ENCODE data around the gene EXOC4.
"Not testable (repeated sequence)": the region's sequence is repeated elsewhere in the genome, so short reads cannot be mapped to it uniquely, and the experiment has no call there.

EXOC4 gene

DNA sequence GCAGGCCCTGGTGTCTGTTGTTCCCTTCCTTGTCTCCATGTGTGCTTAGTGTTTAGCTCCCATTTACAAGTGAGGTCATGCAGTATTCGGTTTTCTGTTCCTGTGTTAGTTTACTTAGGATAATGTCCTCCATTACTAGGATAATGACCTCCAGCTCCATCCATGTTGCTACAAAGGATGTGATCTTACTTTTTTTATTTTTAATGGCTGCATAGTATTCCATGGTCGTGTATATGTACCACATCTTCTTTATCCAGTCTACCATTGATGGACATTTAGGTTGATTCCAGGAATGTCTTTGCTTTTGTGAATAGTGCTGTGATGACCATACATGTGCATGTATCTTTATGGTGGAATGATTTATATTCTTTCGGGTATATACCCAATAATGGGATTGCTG is 333.4 kb downstream of the EXOC4 start:
- DNase-seq, result no peak

DNA sequence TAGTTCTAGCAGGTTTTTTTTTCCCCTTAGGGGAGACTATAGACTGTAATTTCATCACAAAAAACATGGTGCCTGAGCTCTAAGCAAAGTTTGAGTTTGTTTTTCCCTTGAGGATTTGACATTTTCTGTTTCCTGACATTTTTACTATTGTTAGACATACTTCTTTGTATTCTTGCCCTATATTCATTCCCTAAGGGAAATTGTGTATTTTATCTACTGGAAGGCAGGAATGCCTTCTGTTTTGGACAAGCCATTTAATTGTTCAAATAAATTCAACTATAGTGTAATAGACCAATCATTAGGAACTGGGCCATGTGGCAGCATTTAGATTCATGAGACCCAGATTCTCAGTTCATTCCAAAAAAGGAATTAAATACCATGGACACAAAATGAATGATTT is 335.0 kb downstream of the EXOC4 start:
- DNase-seq, result no peak

DNA sequence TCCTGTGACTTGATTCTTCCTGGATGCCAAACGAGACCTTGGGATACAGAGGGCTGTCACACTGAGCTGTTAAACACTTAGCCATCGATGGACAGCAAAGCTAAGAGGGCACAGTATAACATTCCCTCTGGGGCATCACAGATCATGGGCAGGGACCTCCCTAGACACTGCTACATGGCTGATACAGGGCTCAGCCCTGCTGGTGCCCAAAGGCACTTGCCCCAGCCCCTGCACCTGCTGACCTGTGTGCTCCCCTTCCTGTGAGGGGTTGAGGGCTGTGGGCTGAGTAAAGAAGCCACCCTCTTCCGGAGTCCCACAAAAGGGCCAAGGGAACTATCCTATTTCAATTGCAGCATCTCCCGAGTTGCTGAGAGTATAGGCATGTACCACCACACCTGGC is 337.9 kb downstream of the EXOC4 start:
- no peak for DNase-seq

DNA sequence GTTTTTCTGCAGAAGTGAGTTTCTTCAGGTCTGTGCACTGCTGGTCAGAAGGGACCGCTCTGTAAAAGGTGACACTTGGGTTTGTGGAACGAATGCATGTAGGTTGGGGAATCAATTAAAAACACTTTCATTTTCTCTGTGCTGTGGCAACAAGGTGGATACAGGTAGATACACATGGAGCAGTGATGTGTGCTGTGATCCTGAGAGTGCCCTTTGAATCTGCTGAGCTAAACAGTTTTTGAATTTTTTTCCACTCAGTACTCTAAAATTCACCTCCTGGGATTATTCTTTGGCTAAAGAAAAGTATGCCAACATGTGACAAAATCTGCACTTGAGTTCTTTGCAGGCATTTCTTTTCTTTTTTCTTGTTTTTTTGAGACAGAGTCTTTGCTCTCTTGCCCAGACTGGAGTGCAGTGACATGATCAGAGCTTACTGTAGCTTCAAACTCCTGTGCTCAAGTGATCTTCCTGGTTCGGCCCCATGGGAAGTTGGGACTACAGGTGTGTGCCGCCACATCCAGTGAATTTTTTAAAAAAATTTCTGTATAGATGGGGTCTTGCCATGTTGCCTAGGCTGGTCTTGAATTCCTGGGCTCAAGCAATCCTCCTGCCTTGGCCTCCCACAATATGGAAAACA is 338.9 kb downstream of the EXOC4 start:
- DNase-seq, result no peak

DNA sequence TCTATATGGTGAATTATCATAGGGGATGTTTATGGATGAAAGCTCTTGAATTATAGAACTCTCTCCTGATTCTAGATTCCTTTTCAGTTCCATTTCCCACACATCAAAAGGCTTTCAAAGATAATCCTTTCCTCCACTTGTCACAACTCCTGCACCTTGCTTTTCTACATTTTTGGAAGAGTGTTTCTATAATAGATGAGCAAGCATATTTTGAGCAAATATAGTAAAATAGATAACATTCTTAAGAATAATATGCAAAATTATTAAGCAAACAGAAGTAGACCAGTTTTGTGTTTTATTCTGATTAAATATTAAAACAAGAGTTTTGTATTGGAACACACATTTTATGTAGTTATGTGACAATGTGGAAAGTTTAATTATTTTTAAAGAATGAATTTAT is 340.7 kb downstream of the EXOC4 start:
- no peak for DNase-seq

DNA sequence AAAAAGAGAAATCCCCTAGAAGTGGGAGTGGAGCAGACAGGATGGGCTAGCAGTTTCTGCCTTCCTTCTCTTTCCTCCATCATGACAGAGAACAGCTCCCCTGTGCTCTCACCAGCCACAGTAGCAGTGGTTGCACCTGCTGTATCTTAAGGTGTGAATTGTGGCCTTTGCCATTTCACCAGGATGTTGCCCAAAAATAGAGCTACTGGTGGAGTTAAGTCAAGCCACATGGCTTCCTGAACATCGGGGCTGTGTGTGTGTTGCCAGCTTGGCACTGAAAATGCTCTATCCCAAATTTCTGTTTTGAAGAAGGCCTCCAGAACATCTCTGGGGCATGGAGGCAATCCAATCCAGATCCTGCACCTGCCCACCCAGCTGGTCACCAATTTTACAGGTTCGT is 348.7 kb downstream of the EXOC4 start:
- DNase-seq, result no peak

DNA sequence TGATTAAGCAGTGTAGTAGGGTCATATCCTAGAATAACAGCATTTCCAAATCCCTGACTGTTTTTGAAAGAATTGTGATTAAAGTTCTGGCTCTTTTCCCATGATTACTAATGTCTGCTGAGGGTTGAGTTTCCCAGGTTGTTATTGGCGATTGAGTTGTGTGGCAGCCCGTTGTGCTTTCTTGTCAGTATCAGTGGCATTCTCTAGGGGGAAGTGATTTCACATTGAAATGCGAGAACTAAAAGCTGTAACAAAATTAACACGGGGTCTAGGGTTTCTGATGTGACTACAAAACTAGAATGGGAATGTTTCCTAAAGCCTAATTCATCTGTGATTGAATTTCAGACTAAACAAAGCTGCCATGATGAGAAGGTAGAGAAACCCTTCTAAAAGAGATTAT is 349.4 kb downstream of the EXOC4 start:
- no peak for DNase-seq

DNA sequence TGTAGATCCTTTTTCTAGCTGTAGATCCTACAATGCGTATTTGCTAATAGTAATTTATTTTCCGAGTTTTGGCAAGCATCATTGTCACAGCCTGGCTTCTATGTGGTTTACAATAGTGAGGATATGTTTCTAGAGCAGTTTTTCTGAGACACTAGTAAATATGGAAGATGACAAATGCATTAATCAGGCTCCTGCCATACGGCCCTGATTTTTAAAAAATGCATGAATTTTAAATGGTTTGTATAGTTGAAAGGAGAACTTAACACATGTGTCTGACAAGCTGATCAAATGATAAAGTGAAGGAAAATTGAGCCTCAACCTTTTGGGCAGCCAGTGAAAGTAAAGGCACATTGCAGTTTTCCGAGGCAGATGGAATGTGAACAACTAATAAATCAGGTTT is 354.1 kb downstream of the EXOC4 start:
- no peak for DNase-seq

DNA sequence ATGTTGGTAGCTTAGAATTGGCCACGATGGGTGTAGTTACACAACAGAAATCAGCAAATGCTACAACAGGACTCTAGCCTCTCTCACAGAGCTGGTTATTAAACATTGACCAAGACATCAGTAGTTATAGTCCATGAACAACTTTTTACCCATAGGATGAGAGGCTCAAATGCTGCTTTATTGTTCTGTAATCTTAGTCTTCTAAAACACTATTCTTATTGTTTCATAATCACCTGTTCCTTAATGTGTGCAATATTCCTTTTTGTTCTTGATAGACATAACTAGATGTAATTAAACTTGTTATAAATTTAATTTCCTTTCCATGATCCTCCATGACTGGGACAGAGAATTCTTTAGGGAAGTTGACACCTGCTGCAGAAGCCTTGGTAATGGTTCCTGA is 356.9 kb downstream of the EXOC4 start:
- no peak for DNase-seq

DNA sequence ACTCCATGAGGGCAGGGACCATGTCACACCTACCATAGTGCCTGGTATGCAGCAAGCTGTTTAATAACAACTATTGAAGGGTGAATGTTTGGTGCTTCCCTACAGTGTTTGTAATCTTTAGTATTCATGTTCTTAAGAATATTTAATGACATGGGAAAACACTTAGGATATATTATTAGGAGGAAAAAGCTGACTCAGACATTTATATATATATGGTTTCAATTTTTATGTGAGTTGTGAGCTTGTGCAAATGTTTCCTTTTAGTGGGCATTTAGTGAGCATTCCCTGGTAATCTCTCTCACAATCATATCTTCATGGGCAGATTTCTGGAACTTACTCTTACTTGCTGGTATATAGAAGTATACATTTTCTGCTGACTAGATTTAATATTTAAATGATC is 359.1 kb downstream of the EXOC4 start:
- no peak for DNase-seq

DNA sequence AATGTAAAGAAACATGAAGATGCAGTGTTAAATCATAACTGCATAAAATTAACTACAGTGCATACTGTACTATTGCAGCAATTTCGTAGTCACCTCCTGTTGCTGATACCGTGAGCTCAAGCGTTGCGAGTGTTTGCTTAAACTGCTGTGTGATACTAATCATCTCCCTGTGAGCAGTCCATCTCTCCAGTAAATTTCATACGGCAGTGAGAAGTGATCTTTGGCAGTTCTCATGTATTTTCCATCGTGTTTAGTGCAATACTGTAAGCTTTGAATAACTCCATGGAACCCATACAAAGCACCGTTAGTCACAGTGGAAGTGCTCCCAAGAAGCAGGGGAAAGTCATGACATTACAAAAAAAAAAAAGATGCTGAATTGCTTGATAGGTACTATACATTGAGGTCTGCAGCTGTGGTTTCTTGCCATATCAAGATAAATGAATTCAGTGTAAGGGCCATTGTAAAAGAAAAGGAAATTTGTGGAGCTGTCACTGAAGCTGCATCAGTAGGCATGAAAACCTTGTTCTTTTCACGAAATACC is 360.4 kb downstream of the EXOC4 start:
- DNase-seq, result no peak

DNA sequence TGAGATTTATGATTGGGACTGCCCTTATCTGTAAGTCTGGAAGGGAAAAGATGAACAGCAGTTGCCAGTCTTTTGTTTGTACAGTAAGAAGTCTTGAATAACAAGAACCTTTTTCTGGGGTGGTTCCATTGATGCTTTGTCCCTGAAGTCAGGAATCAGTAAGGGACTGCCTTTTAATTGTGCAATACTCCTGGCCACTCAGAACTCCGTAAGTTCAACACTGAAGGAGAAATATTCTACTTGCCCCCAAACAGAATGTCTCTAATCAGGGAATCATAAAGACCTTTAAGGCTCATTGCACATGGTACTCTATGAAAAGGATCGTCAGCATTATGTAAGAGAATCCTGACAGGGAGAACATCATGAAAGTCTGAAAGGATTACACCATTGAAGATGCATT is 361.4 kb downstream of the EXOC4 start:
- no peak for DNase-seq

DNA sequence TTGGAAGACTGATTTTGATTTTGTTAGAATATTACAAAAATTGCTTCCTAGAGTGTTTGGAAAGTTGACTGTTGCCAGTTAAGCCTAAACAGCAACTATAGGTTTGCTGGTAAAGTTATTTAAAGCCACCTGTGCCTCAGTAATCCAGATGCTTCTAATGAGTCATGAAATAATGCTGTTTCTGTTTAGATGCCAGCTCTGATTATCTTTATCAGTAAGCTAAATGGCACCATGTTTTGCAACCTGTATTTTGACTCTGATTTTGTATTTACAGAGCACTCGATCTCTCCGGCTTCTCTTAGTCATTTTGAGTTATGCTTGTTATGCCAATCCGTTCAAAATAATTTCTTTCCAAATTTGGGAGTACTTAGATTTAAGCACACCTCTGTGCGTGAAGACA is 366.1 kb downstream of the EXOC4 start:
- DNase-seq, result no peak

DNA sequence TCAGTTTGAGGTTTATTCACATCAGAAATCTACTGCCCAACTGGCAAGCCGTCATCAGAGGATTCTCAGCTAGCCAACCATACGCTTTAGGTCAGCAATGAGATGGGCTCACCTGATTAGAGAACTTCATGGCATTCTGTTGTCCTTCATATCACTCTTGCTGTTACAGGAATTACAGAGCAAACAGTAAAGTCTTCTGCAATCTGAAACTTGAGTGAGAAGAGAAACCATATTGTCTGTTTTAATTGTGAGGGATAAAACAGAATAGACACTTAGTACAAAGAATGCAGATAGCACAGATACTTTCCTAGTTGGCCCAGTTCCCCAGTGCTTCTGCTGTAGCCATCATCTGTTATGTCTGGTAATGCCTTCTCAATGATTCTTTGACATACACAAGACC is 366.6 kb downstream of the EXOC4 start:
- DNase-seq, result no peak

DNA sequence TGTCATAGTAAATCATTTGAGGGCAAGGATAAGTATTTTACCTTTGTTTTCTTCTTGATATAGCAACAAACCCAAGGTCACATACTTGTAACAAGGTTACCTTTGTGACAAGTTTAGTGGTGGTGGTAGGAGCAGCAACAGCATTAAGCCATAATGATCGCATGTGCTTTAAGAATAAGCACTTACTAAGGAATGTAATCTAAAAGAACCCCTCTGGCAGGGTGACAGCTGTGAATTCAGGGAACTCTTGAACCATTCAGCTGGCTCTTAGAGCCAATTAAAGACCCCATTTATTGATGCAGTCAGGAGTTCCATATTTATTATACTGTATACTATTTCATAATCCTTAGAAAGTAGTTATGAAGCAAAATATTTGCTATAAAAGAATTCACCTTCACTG is 370.8 kb downstream of the EXOC4 start:
- DNase-seq, result no peak

DNA sequence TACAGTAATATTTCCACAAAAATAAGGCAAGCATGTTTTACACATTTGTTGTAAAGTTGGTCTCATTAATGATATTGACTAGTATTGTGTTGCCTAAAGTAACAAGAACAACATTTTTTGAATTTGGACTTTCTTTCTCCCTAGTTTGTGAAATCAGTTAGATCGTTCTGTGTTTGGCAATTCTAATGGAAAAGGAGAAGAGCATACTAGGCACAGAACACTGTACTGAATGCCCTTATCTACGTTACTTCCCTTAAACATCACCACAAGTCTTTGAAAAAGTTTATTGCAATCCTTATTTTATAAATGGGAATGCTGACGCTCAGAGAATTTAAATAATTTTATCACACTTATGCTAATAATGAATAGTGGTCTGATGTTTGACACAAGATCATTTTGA is 372.2 kb downstream of the EXOC4 start:
- no peak for DNase-seq

DNA sequence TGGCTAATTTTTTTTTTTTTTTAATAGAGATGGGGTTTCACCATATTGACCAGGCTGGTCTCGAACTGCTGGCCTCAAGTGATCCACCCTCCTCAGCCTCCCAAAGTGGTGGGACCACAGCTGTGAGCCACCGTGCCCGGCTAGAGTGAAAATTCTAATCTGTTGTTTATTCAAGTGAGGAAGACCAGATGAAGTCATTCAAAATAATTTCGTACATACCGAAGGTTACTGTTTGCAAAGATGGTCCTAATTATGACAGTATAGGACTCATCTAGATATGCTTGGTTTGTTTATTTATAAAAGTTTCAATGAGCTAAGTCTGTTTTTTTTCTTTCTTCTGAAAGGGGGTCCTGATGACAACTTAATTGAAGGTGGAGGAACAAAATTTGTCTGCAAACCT is 376.8 kb downstream of the EXOC4 start:
- DNase-seq, result no peak

DNA sequence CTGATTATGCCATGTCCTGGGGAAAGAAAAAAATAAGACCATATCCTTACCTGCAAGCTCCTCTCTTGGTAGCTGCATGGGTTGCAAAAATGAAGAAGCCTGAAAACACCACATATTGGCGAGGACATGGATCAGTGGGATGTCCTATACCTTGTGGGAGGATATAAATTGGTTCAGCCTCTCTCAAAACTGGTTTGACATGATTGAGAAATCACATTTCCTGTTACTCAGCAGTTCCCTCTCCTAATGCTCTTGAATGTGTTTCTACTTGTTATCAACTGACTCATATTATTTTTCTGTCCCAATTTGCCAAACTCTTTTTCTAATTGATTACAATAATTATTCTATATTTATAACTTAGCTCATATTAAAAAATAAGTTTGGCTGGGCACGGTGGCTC is 380.2 kb downstream of the EXOC4 start:
- no peak for DNase-seq

DNA sequence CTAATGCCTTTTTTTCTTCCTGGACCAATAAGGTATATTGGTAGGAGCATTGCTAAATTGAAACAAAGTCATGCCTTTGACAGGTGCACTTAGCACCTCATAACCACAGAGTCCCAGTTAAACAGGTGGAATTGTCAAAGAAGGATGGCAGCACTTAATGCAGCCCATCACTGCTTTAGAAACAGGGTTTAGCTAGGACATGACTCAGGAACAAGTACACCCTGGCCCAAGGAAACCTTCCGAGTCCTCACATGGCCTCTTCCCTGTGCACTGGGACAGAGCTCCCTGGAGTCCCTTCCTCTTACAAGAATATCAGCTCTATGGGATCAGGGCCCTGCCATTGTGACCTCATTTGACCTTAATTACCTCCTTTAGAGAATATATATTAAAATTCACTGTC is 382.7 kb downstream of the EXOC4 start:
- no peak for DNase-seq

DNA sequence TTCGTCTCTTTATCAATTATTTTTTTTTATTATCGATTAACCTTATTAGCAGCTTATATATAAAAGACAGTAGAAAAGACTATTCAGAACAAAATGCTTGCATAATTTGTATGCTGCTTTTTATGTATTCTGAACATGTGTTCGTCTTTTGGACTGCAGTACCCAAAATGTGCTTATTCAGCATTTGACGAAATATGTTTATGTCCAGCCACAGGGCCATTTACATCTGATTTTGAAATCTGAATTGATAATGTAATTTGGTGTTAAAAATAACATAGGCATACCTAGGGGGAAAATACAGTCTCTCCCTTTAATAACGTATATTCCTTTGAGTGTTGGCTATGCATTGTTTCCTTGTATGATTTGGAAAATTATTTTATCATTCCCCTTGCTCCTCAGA is 386.0 kb downstream of the EXOC4 start:
- no peak for DNase-seq

DNA sequence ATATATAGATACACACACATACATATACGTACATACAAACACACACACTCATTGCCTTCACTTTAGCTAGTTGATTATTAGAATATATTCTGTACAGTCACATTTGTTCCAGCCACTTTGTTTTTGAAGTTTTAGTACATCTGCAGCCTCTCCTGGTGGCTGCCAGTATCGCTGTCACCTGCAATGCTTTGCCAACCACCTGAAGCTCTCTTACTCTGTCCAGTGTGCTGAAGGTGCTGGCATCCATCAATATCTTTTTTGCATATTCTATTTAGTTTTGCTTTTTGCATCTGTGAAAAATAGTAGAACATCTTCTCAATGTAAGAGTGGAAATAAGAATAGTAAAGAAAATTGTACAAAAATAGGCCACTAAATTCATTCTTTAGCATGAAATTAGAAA is 388.6 kb downstream of the EXOC4 start:
- DNase-seq, result no peak

DNA sequence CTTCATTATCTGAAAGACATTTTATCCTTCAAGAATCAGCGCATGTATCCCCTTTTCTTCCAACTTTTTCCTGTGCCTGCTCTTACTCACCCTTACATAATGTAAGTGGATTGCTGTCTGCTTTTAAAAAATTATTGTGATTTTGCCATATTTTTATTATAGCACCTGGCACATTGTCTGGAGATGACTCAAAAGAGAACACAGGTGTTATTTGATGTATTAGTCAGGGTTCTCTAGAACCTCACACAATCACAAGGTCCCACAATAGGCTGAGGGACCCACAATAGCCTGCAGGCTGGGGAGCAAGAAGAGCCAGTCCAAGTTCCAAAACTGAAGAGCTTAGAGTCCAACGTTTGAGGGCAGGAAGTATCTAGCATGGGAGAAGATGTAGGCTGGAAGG is 390.0 kb downstream of the EXOC4 start:
- DNase-seq, result no peak

DNA sequence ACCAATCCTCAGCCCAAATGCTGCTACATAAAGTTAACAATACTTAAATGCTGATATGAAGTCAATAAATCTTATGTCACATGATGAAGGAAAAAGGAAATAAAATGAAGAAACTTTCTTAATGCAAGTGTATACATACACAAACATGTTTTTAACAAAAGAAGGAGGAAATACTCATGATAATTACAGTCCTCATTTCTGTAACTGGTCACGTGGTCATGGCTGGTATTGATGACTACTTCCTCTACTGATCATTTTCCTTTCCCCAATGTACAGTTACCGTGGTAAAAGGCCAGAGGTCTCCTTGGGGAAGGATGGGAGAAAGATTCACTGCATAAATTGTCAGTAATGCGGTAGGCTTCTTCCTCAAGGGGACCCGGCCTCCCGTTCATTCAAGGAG is 390.8 kb downstream of the EXOC4 start:
- not testable (repeated sequence) for DNase-seq

DNA sequence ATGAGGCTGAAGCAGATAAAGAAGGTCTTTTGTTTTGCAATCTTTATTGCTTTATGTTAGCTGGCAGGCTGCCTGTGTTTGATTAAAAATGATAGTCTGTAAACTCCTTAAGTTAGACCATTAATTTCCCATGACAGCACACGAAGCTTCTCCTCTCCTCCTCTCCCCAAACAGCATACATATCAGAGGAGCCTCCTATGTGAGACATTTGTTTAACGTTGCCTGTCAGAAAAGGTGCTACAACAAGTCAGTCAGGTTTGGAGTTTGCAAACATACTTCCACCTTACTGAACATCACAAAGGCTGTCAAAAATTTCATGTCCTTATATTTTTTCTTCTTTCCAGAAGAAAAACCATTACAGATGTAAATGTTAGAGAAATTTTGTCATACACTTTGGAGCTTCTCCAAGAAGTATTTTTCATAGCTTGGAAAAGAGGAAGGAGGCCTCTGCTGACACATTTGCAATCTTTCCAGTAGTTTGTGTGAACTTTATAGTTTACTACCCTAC is 393.1 kb downstream of the EXOC4 start:
- DNase-seq, result no peak
